Keratinocyte (primary cell): ENCODE data around the gene NDUFA9.

Source experiments
- EZH2 ChIP-seq: IDR thresholded peaks from one replicate; pipeline ENCODE4 v1.6.1; 2012; ENCODE audit warnings: inconsistent platforms, mild to moderate bottlenecking, low read length, moderate library complexity
- TF ChIP-seq, protein P1 (sequence below), 3 experiments: IDR thresholded peaks in 1 of 3; conservative IDR thresholded peaks in 1 of 3; optimal IDR thresholded peaks in 1 of 3; 2 replicates in 2 of 3; 3 replicates in 1 of 3; pipeline versions ENCODE3 to v1.5.1; 2011; ENCODE audit warnings: low read length in 3 of 3, mild to moderate bottlenecking in 3 of 3, moderate library complexity in 2 of 3, control low read depth in 1 of 3, inconsistent platforms in 1 of 3; ENCODE audit not compliant: insufficient read depth in 2 of 3; ENCODE audit errors: extremely low read depth in 1 of 3

DNA sequence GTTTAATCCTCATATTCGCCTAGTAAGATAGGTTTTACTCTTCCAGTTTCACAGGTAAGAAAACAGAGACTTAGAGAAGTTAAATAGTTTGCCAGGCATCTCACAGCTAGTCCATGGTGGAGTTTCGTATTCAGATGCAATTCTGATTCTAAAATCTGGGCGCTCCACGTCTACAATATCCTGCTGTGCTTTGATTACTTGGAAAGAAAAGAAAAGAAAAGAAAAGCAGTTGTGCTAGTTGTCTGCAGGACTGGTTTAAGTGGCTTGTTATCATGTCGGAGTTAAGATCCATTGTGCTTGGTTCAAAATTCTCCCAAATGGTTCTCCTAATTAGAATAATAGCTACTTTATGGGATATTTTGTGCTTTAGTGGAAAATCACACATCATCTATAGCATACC lies 18.7 kb upstream of the NDUFA9 start:
- TF ChIP-seq, protein P1, sequence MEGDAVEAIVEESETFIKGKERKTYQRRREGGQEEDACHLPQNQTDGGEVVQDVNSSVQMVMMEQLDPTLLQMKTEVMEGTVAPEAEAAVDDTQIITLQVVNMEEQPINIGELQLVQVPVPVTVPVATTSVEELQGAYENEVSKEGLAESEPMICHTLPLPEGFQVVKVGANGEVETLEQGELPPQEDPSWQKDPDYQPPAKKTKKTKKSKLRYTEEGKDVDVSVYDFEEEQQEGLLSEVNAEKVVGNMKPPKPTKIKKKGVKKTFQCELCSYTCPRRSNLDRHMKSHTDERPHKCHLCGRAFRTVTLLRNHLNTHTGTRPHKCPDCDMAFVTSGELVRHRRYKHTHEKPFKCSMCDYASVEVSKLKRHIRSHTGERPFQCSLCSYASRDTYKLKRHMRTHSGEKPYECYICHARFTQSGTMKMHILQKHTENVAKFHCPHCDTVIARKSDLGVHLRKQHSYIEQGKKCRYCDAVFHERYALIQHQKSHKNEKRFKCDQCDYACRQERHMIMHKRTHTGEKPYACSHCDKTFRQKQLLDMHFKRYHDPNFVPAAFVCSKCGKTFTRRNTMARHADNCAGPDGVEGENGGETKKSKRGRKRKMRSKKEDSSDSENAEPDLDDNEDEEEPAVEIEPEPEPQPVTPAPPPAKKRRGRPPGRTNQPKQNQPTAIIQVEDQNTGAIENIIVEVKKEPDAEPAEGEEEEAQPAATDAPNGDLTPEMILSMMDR (optimal IDR thresholded peaks at IDR 0.05 in 1 of 3, IDR thresholded peaks at IDR 0.05 in 1 of 3, conservative IDR thresholded peaks at IDR 0.05 in 1 of 3; ENCODE audit: extremely low read depth in 1 of 3, insufficient read depth in 2 of 3, low read length in 3 of 3), result no peak
- no peak for TF ChIP-seq EZH2
